ENCODE data around the gene CSTPP1.
"Not testable (repeated sequence)": the region's sequence is repeated elsewhere in the genome, so short reads cannot be mapped to it uniquely, and the experiment has no call there.

CSTPP1 gene

GRCh38 chr11:46913484-46913883 is 23.1 kb upstream of the CSTPP1 start:
- DNase-seq = no peak

- DNase-seq = no peak
These were observed 22.2 kb upstream of the CSTPP1 start for GRCh38 chr11:46914363-46914762.

GRCh38 chr11:46914910-46915309 is 21.7 kb upstream of the CSTPP1 start:
- DNase-seq = no peak

- peak; percentile 12 for DNase-seq
These were observed 20.1 kb upstream of the CSTPP1 start for GRCh38 chr11:46916286-46917108.

GRCh38 chr11:46917109-46917761 is 19.3 kb upstream of the CSTPP1 start:
- no peak for DNase-seq

GRCh38 chr11:46917762-46918082 is 18.8 kb upstream of the CSTPP1 start:
- no peak for DNase-seq

- DNase-seq = peak; percentile 54
These were observed 18.3 kb upstream of the CSTPP1 start, which contains the start of gene LRP4 for GRCh38 chr11:46918083-46918787. LRP4 (minus strand) TSS chr11:46918550; CDS start chr11:46918379, 171 bp downstream.

GRCh38 chr11:46918788-46919513 is 17.6 kb upstream of the CSTPP1 start:
- no peak for DNase-seq

GRCh38 chr11:46920755-46921154 is 15.8 kb upstream of the CSTPP1 start:
- no peak for DNase-seq

- DNase-seq = not testable (repeated sequence)
These were observed 8.6 kb upstream of the CSTPP1 start for GRCh38 chr11:46927928-46928327.

- DNase-seq = not testable (repeated sequence)
These were observed 7.9 kb upstream of the CSTPP1 start for GRCh38 chr11:46928701-46929100.

- no peak for DNase-seq
These were observed 6.5 kb upstream of the CSTPP1 start for GRCh38 chr11:46930089-46930488.

GRCh38 chr11:46942172-46942571 is 5.6 kb downstream of the CSTPP1 start:
- DNase-seq = no peak

- DNase-seq = no peak
These were observed 8.0 kb downstream of the CSTPP1 start for GRCh38 chr11:46944356-46945075.

GRCh38 chr11:46947399-46948077 is 11.0 kb downstream of the CSTPP1 start:
- DNase-seq = no peak

GRCh38 chr11:46948378-46949131 is 12.0 kb downstream of the CSTPP1 start:
- DNase-seq = no peak

GRCh38 chr11:46949297-46949696 is 12.7 kb downstream of the CSTPP1 start:
- DNase-seq = no peak

- DNase-seq = no peak
These were observed 15.3 kb downstream of the CSTPP1 start for GRCh38 chr11:46951864-46952263.

GRCh38 chr11:46952553-46952952 is 16.0 kb downstream of the CSTPP1 start:
- no peak for DNase-seq

- no peak for DNase-seq
These were observed 16.5 kb downstream of the CSTPP1 start for GRCh38 chr11:46953093-46953492.

GRCh38 chr11:46958777-46959176 is 22.2 kb downstream of the CSTPP1 start:
- no peak for DNase-seq
